OCI-LY7 (cell line): ENCODE data around the gene PTCH1. TPM values are rescaled to one million over a fixed set of nuclear protein-coding genes. Genes with fewer than 3 reads are reported as not detected.

Experiments used
- BruUV-seq: library from RNA; stranded (reverse); fragments of 400-500 nt; replicated peaks from 2 replicates; lab custom pipeline; 2021; lab: Mats Ljungman, UMichigan
- CTCF ChIA-PET: fragments of 300-600 bp; sonication (Branson Sonifier 250); formaldehyde crosslinking; loops from one replicate; lab custom pipeline; 2022; ENCODE audit warnings: antibody characterized with exemption; ENCODE audit not compliant: unreplicated experiment; lab: Charles Lee
- POLR2A ChIA-PET: fragments of 300-600 bp; sonication (Branson Sonifier 250); formaldehyde crosslinking; loops from one replicate; lab custom pipeline; 2022; ENCODE audit warnings: antibody characterized with exemption; lab: Charles Lee
- DNase-seq: peaks from one replicate; pipeline ENCODE4 v3.0.0-alpha.2; 2015; ENCODE audit warnings: low spot score
- H2AFZ ChIP-seq: fragments of 200-600 bp; sonication (generic), shearing (Covaris generic); 2 replicates; pipeline ENCODE4 v1.6.1; 2014; ENCODE audit warnings: mild to moderate bottlenecking, antibody characterized with exemption, low read length, moderate library complexity
- H3K27ac ChIP-seq: fragments of 200-600 bp; sonication (generic); 2 replicates; pipeline ENCODE4 v1.5.1; 2014; ENCODE audit warnings: mixed run types, low read depth, mild to moderate bottlenecking, moderate library complexity, low read length, inconsistent platforms; ENCODE audit not compliant: poor library complexity, severe bottlenecking
- H3K36me3 ChIP-seq: fragments of 200-600 bp; sonication (generic); 2 replicates; pipeline ENCODE4 v1.6.1; 2014; ENCODE audit warnings: mild to moderate bottlenecking, antibody characterized with exemption, low read length, moderate library complexity, mixed read lengths; ENCODE audit not compliant: insufficient read depth
- H3K4me1 ChIP-seq: fragments of 200-600 bp; sonication (generic); 2 replicates; pipeline ENCODE4 v1.5.1; 2014; ENCODE audit warnings: mild to moderate bottlenecking, low read length; ENCODE audit not compliant: insufficient read depth, poor library complexity, severe bottlenecking
- H3K4me2 ChIP-seq: fragments of 200-600 bp; sonication (generic); 2 replicates; pipeline ENCODE4 v1.6.1; 2014; ENCODE audit warnings: mild to moderate bottlenecking, low read length
- H3K4me3 ChIP-seq: fragments of 200-600 bp; sonication (generic); 2 replicates; pipeline ENCODE4 v1.5.1; 2014; ENCODE audit warnings: mild to moderate bottlenecking, low read depth, low read length; ENCODE audit not compliant: poor library complexity, severe bottlenecking
- H3K79me2 ChIP-seq: fragments of 200-600 bp; sonication (generic); 2 replicates; pipeline ENCODE4 v1.6.1; 2016; ENCODE audit warnings: low read depth, mild to moderate bottlenecking, low read length, moderate library complexity, mixed read lengths; ENCODE audit not compliant: insufficient read depth
- H3K9me2 ChIP-seq: fragments of 200-600 bp; sonication (generic); 2 replicates; pipeline ENCODE4 v1.6.1; 2016; ENCODE audit warnings: mild to moderate bottlenecking, low read length, mixed read lengths; ENCODE audit not compliant: insufficient read depth
- H3K9me3 ChIP-seq: fragments of 200-600 bp; sonication (generic); 2 replicates; pipeline ENCODE4 v1.6.1; 2014; ENCODE audit warnings: mild to moderate bottlenecking, mixed run types, low read length, mixed read lengths
- H4K20me1 ChIP-seq: fragments of 200-600 bp; sonication (generic); 2 replicates; pipeline ENCODE4 v1.6.1; 2014; ENCODE audit warnings: mild to moderate bottlenecking, antibody characterized with exemption, low read length, moderate library complexity, mixed read lengths; ENCODE audit not compliant: insufficient read depth
- EZH2phosphoT487 ChIP-seq: fragments of 200-600 bp; sonication (generic); IDR thresholded peaks from 2 replicates; pipeline ENCODE4 v1.6.1; 2018; ENCODE audit warnings: low read depth, borderline replicate concordance, mild to moderate bottlenecking, mixed run types, antibody characterized with exemption, low read length, moderate library complexity, mixed read lengths
- intact Hi-C: fragments of 100-400 bp; cut with micrococcal nuclease; formaldehyde crosslinking; loops from one replicate; pipeline ENCODE4 v1.10.0; 2022; ENCODE audit not compliant: unreplicated experiment
- total RNA-seq, 2 experiments: library from RNA; depleted of rRNA in 1 of 2; stranded (reverse); fragments of >200 nt in 1 of 2; shearing (Covaris generic) in 1 of 2; gene quantifications; 2 replicates each; pipeline ENCODE4 v1.2.3, GENCODE V29; 2014 to 2022
- TF ChIP-seq, protein P1 (sequence below): fragments of 200-600 bp; sonication (generic); conservative IDR thresholded peaks from 2 replicates; pipeline ENCODE4 v1.5.1; 2014; ENCODE audit warnings: mild to moderate bottlenecking, antibody characterized with exemption, low read length, moderate library complexity, mixed read lengths

The PTCH1 gene
- total RNA-seq, 2 experiments from 2014 or later, result 13.1 to 36.1 TPM

DNA sequence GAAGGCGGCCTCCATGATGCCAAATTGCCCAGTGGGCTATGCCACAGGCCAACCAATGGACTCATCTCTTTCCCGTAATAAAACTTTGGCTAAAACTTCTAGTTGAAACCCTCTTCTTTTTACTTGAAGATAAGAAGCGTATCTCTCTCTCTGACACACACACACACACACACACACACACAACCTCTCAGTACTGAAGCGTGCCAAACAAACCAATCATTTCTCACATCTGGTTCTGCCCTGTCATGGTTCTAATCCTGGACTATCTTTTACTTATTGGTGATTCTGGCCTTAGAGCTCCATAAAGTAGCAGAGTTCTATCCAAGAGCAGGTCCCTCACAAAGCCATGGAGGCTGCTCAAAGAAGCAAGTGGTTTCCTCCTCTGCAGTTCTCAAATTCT lies 64.6 kb downstream of the PTCH1 start:
- no TSS peak for BruUV-seq
- no peak overlapping the region for H3K27ac ChIP-seq
- H3K9me3 ChIP-seq, result no peaks in the 10 kb centered on the region
- CTCF ChIA-PET, result no interaction called here
- no peaks in the 10 kb centered on the region for H3K9me2 ChIP-seq
- H4K20me1 ChIP-seq, result no peaks in the 10 kb centered on the region
- no peak overlapping the region for H3K4me2 ChIP-seq
- H3K79me2 ChIP-seq, result no peaks in the 10 kb centered on the region
- no peak for DNase-seq
- no peak overlapping the region for H2AFZ ChIP-seq
- no peak overlapping the region for H3K4me3 ChIP-seq
- peaks cover 96% of the 10 kb centered on the region for H3K36me3 ChIP-seq
- POLR2A ChIA-PET, result interaction anchor here (1.1 kb wide), 1 partner anchor 10 kb away, joined by 4 read pairs; no protein-coding TSS in a partner anchor
- H3K4me1 ChIP-seq, result no peaks in the 10 kb centered on the region
- intact Hi-C loops, result no loop called here
- TF ChIP-seq EZH2phosphoT487, result no peak
- TF ChIP-seq, protein P1, sequence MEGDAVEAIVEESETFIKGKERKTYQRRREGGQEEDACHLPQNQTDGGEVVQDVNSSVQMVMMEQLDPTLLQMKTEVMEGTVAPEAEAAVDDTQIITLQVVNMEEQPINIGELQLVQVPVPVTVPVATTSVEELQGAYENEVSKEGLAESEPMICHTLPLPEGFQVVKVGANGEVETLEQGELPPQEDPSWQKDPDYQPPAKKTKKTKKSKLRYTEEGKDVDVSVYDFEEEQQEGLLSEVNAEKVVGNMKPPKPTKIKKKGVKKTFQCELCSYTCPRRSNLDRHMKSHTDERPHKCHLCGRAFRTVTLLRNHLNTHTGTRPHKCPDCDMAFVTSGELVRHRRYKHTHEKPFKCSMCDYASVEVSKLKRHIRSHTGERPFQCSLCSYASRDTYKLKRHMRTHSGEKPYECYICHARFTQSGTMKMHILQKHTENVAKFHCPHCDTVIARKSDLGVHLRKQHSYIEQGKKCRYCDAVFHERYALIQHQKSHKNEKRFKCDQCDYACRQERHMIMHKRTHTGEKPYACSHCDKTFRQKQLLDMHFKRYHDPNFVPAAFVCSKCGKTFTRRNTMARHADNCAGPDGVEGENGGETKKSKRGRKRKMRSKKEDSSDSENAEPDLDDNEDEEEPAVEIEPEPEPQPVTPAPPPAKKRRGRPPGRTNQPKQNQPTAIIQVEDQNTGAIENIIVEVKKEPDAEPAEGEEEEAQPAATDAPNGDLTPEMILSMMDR, result no peak

DNA sequence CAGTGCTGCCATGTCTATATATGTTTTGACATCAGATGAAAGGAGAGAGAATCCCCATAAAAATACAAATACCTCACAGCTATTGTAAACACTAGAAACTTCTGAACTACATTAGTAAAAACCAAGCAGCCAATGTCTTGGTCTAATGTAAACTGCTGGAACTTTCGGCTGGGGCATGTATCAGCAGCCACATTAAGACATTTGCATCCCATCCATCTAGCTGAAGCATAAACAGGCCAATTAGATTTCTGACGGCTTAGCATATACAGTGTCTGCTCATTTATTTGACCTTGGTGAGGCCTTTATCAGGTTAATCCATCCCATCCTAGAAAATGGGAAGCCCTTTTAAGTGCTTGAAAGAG lies 65.7 kb downstream of the PTCH1 start:
- H2AFZ ChIP-seq, result no peak overlapping the region
- H3K4me3 ChIP-seq, result no peak overlapping the region
- DNase-seq, result no peak
- intact Hi-C loops, result no loop called here
- no TSS peak for BruUV-seq
- no peaks in the 10 kb centered on the region for H3K9me3 ChIP-seq
- H3K4me1 ChIP-seq, result no peaks in the 10 kb centered on the region
- POLR2A ChIA-PET, result no interaction called here
- no peak for TF ChIP-seq EZH2phosphoT487
- TF ChIP-seq, protein P1, result no peak
- H3K4me2 ChIP-seq, result no peak overlapping the region
- no peaks in the 10 kb centered on the region for H3K9me2 ChIP-seq
- no peak overlapping the region for H3K27ac ChIP-seq
- CTCF ChIA-PET, result no interaction called here
- H3K79me2 ChIP-seq, result no peaks in the 10 kb centered on the region
- peaks cover 97% of the 10 kb centered on the region for H3K36me3 ChIP-seq
- no peaks in the 10 kb centered on the region for H4K20me1 ChIP-seq

DNA sequence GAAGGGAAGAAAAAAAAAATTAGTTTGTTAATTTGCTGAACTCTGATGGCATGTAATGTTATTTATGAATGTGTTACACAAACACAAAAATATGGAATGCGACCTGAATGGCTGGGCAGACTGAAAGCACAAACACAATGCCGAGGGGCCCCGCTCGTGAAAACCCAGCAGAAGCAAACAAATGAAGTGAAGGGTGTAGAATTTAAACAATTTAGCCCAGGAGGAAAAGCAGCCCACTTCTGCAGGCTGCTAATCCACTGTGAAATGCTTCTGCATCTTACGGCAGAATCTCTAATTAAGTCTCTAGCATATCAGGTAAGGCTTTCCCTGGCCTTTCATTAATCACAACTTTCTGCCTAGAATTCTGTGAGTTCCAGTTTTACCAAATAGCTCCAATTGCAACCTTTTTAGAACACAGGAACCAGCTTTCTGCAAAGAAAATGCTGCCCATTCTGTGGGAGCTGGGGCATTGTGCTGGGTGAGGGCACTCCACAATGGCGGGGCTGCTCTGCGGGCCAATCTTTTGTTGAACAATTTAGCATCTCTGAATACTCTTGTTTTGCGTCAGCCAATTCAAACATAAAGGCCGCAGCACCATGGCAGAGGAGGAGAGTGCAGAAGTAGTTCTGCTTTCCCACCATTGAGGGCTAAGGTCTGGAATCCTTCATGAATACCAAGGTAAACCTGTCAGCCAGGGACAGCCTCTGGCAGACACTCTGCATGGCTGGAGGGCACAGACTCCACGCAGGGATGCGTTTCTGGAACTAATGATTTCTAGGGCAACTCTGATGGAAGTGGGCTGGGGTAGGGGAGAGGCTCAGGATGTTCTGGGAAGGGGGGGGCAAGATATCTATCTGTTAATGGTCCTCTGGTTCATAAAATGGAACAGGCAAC lies 66.4 kb downstream of the PTCH1 start:
- no peaks in the 10 kb centered on the region for H3K9me2 ChIP-seq
- BruUV-seq, result no TSS peak

More for the DNA sequence above, 66.4 kb downstream of the PTCH1 start:
- Histone ChIP-seq H3K27ac (no peak overlapping the region), H3K4me2 (no peak overlapping the region), H2AFZ (no peak overlapping the region), H3K4me1 (no peaks in the 10 kb centered on the region), H3K36me3 (peaks cover 97% of the 10 kb centered on the region), H3K9me3 (no peaks in the 10 kb centered on the region), H3K79me2 (no peaks in the 10 kb centered on the region), H4K20me1 (no peaks in the 10 kb centered on the region), H3K4me3 (no peak overlapping the region)
- ChIA-PET CTCF (no interaction called here), POLR2A (no interaction called here)
- TF ChIP-seq, protein P1, result no peak
- no peak for TF ChIP-seq EZH2phosphoT487
- DNase-seq, result no peak
- intact Hi-C loops, result no loop called here
